ENCODE measurements around the gene TTLL12.

DNA sequence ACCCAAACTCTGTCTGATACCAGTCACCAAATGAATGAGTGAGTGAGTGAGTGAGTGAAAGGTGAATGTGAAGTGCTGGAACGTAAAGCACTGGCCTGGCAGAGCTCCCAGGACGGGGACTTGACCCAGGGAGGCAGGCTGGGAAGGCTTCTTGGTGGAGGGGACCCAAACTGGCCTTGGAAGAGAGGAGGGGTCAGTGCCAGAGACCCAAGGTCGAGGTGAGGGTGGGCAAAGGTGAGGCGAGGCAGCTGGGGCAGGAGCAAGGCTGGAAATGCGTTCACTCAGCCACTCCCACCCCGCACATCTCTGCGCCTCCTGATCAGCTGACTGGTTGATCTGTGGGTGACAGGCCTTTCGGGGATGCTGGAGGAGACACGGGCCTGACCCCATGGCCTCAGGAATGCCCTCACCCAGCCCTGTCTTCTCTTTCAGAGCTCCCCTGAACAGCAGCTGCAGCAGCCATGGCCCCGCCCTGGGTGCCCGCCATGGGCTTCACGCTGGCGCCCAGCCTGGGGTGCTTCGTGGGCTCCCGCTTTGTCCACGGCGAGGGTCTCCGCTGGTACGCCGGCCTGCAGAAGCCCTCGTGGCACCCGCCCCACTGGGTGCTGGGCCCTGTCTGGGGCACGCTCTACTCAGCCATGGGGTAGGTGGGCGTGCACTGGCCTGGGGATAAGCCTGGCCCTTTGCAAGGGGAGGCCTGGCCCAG lies 28.0 kb downstream of the TTLL12 start:
- TF ChIP-seq, protein P1, sequence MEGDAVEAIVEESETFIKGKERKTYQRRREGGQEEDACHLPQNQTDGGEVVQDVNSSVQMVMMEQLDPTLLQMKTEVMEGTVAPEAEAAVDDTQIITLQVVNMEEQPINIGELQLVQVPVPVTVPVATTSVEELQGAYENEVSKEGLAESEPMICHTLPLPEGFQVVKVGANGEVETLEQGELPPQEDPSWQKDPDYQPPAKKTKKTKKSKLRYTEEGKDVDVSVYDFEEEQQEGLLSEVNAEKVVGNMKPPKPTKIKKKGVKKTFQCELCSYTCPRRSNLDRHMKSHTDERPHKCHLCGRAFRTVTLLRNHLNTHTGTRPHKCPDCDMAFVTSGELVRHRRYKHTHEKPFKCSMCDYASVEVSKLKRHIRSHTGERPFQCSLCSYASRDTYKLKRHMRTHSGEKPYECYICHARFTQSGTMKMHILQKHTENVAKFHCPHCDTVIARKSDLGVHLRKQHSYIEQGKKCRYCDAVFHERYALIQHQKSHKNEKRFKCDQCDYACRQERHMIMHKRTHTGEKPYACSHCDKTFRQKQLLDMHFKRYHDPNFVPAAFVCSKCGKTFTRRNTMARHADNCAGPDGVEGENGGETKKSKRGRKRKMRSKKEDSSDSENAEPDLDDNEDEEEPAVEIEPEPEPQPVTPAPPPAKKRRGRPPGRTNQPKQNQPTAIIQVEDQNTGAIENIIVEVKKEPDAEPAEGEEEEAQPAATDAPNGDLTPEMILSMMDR (optimal IDR thresholded peaks at IDR 0.05 in 1 of 3, IDR thresholded peaks at IDR 0.05 in 1 of 3, conservative IDR thresholded peaks at IDR 0.05 in 1 of 3; ENCODE audit: extremely low read depth in 1 of 3, insufficient read depth in 2 of 3, low read length in 3 of 3), result no peak
- TF ChIP-seq EZH2 (IDR thresholded peaks at IDR 0.05; ENCODE audit: low read length), result no peak

All from keratinocyte (primary cell).